Measurements from ENCODE around the gene CGN.

- no peak for TF ChIP-seq CTCF (IDR thresholded peaks at IDR 0.05 in 4 of 5, conservative IDR thresholded peaks at IDR 0.05 in 1 of 5)
- no peak for TF ChIP-seq POLR2A (IDR thresholded peaks at IDR 0.05)
These were observed 29.2 kb upstream of the CGN start for GRCh38 chr1:151482017-151482416.
